HepG2 (cell line): ENCODE data around the gene MIB2. TPM values are rescaled to one million over a fixed set of nuclear protein-coding genes. Genes with fewer than 3 reads are reported as not detected.

Source experiments
- ATAC-seq: fragments of 200-7000 bp; cut with Tn5 transposase; 3 replicates; pipeline ENCODE4 v1.9.1; 2020; ENCODE audit warnings: mild to moderate bottlenecking, moderate library complexity
- BruUV-seq: library from RNA; stranded (reverse); fragments of 400-500 nt; replicated peaks from 2 replicates; lab custom pipeline; 2021; lab: Mats Ljungman, UMichigan
- CTCF ChIA-PET: fragments of 300-600 bp; formaldehyde crosslinking; extraction: SDS; loops from one replicate; lab custom pipeline; 2021; ENCODE audit warnings: low total read pairs, inconsistent platforms, low intra/inter-chr PET ratio; lab: Yijun Ruan, JAX
- POLR2A ChIA-PET: fragments of 350-600 bp; sonication (Branson Sonifier 250); formaldehyde crosslinking; loops from one replicate; lab custom pipeline; 2020; ENCODE audit warnings: antibody characterized with exemption, inconsistent platforms; lab: Yijun Ruan, JAX
- DNase-seq: peaks from one replicate; pipeline ENCODE4 v3.0.0-alpha.2; 2015; ENCODE audit warnings: low spot score
- FAIRE-seq: peaks from 3 replicates; lab custom pipeline; 2011; peaks lifted over from hg19 to GRCh38; lab: Jason Lieb, UNC
- H2AFZ ChIP-seq: one replicate; pipeline ENCODE4 v1.6.1; 2011; ENCODE audit warnings: low read length, inconsistent platforms
- H3K27ac ChIP-seq: fragments of 300-600 bp; 3 replicates; pipeline ENCODE4 v1.8.0; 2011; ENCODE audit warnings: mixed run types, mild to moderate bottlenecking, mixed read lengths, low read length, inconsistent platforms; ENCODE audit not compliant: insufficient read depth; ENCODE audit errors: extremely low read length
- H3K27me3 ChIP-seq, 2 experiments: fragments of 200-600 bp in 1 of 2; 2 replicates in 1 of 2; 3 replicates in 1 of 2; pipeline versions ENCODE4 v1.6.0 to v1.8.0; 2011; ENCODE audit warnings: low read length in 2 of 2, mild to moderate bottlenecking in 2 of 2, moderate library complexity in 2 of 2, inconsistent platforms in 1 of 2; ENCODE audit not compliant: insufficient read depth in 2 of 2, control insufficient read depth in 1 of 2
- H3K36me3 ChIP-seq, 2 experiments: fragments of 200-600 bp in 1 of 2; replicated peaks in 1 of 2; 2 replicates in 1 of 2; 3 replicates in 1 of 2; pipeline versions ENCODE4 v1.5.1 to v1.8.0; 2011; ENCODE audit warnings: low read length in 2 of 2, inconsistent platforms in 1 of 2; ENCODE audit not compliant: insufficient read depth in 2 of 2, control insufficient read depth in 1 of 2
- H3K4me1 ChIP-seq: 2 replicates; pipeline ENCODE4 v1.5.1; 2012; ENCODE audit warnings: low read length, inconsistent platforms; ENCODE audit not compliant: insufficient read depth
- H3K4me2 ChIP-seq: 2 replicates; pipeline ENCODE4 v1.6.0; 2011; ENCODE audit warnings: low read depth, low read length, inconsistent platforms
- H3K4me3 ChIP-seq, 3 experiments: fragments of 200-600 bp in 1 of 3; sonication (generic), shearing (Covaris generic) in 1 of 3; replicated peaks in 1 of 3; 2 replicates each; pipeline ENCODE4 v1.5.1; 2011 to 2016; ENCODE audit warnings: low read length in 3 of 3, inconsistent platforms in 2 of 3, low read depth in 2 of 3, mild to moderate bottlenecking in 2 of 3, control low read depth in 1 of 3, mixed read lengths in 1 of 3; ENCODE audit not compliant: insufficient read depth in 1 of 3
- H3K79me2 ChIP-seq: one replicate; pipeline ENCODE4 v1.6.1; 2011; ENCODE audit warnings: low read length, inconsistent platforms; ENCODE audit not compliant: insufficient read depth
- H3K9ac ChIP-seq: 2 replicates; pipeline ENCODE4 v1.6.0; 2011; ENCODE audit warnings: mild to moderate bottlenecking, low read depth, low read length, inconsistent platforms; ENCODE audit not compliant: insufficient read depth
- H3K9me3 ChIP-seq: 2 replicates; pipeline ENCODE4 v1.5.1; 2012; ENCODE audit warnings: mild to moderate bottlenecking, low read length
- H4K20me1 ChIP-seq: 2 replicates; pipeline ENCODE4 v1.6.0; 2011; ENCODE audit warnings: inconsistent platforms, mild to moderate bottlenecking, low read length, moderate library complexity; ENCODE audit not compliant: insufficient read depth
- MYC ChIP-seq: sonication (generic); formaldehyde crosslinking; IDR thresholded peaks from 2 replicates; pipeline ENCODE4 v1.9.0; 2021; ENCODE audit warnings: missing genetic modification reagents, borderline replicate concordance
- NFYB ChIP-seq: sonication (generic); formaldehyde crosslinking; IDR thresholded peaks from 2 replicates; pipeline ENCODE4 v1.4.0; 2020; ENCODE audit warnings: missing genetic modification reagents
- SNAI1 ChIP-seq: sonication (generic); formaldehyde crosslinking; IDR thresholded peaks from 2 replicates; pipeline ENCODE4 v1.5.0; 2020; ENCODE audit warnings: mild to moderate bottlenecking, missing genetic modification reagents, borderline replicate concordance
- ZNF281 ChIP-seq: sonication (generic); formaldehyde crosslinking; IDR thresholded peaks from 2 replicates; pipeline ENCODE4 v1.4.0; 2020; ENCODE audit warnings: missing genetic modification reagents, borderline replicate concordance
- ZNF512B ChIP-seq: sonication (generic); formaldehyde crosslinking; IDR thresholded peaks from 2 replicates; pipeline ENCODE4 v1.5.1; 2020; ENCODE audit warnings: missing genetic modification reagents, mild to moderate bottlenecking, borderline replicate concordance
- ZNF7 ChIP-seq: IDR thresholded peaks from 2 replicates; pipeline ENCODE4 v1.6.1; 2016; ENCODE audit warnings: missing biosample characterization, missing genetic modification reagents
- ZSCAN20 ChIP-seq: sonication (generic); formaldehyde crosslinking; IDR thresholded peaks from 2 replicates; pipeline ENCODE4 v1.4.0; 2020; ENCODE audit warnings: missing genetic modification reagents, mild to moderate bottlenecking, borderline replicate concordance
- WGBS: methylation state at CpG from one replicate; pipeline ENCODE4 v1.1.6; 2017; ENCODE audit warnings: low lambda C conversion rate; 5-methylcytosine and 5-hydroxymethylcytosine counted together
- in situ Hi-C: cut with HindIII; loops from 2 replicates; pipeline ENCODE4 v1.10.0; 2017; ENCODE audit warnings: low pct_unique_long_range_greater_than_20kb; ENCODE audit not compliant: extremely low pct_ligation_motif_present
- intact Hi-C: fragments of 100-400 bp; cut with micrococcal nuclease; formaldehyde crosslinking; loops from one replicate; pipeline ENCODE4 v1.10.0; 2022; ENCODE audit not compliant: unreplicated experiment
- polyA plus RNA-seq, 8 experiments: library from polyadenylated mRNA; depleted of rRNA in 3 of 8; stranded (reverse) in 7 of 8; unstranded in 1 of 8; fragments of >200 nt; fragmentation: Illumina TruSeq in 4 of 8; extraction: Trizol in 4 of 8; gene quantifications; 2 replicates each; pipeline versions ENCODE4 v1.2.1 to v1.2.3, GENCODE V29; 2011 to 2016; ENCODE audit warnings: low read depth in 4 of 8, missing spikeins in 1 of 8, mixed read lengths in 1 of 8; ENCODE audit not compliant: insufficient read depth in 1 of 8
- total RNA-seq, 5 experiments: library from RNA; depleted of rRNA; stranded (reverse); fragments of >200 nt; fragmentation: Illumina TruSeq; extraction: Trizol; gene quantifications; 2 replicates each; pipeline ENCODE4 v1.2.3, GENCODE V29; 2016; ENCODE audit warnings: low read depth in 1 of 5

MIB2 gene
- total and polyA plus RNA-seq, 2 of the 13 experiments (the other 11 are each of a cell fraction or from before 2014, with no cell fraction given), result 19.9 to 30.4 TPM

DNA sequence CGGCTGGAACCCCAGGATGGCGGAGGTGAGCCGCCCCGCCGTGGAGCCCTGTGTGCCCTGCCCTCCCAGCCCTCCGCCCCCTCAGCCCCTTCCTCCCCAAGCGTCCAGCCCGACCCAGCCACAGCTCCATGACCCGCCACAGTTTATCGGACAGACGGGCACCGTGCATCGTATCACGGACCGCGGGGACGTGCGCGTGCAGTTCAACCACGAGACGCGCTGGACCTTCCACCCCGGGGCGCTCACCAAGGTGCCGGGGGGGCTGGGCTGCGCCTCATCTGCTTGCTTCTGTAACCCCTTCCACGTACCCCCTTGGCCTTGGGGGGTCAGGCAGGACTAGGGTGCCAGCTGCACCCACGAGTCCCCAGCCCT, 10.1 kb downstream of the MIB2 start:
- H3K36me3 ChIP-seq, result peaks cover 0 to 2% of the 10 kb centered on the region in 2 experiments; a peak in 1 of 5 replicates
- no peak for DNase-seq
- TF ChIP-seq SNAI1 (CRISPR knock-in tag) (no peak), MYC (CRISPR knock-in tag) (no peak), NFYB (CRISPR knock-in tag) (no peak), ZNF7 (no peak), ZSCAN20 (no peak)
- TF ChIP-seq, all 625 proteins: peak for 0
- no peaks in the 10 kb centered on the region for H4K20me1 ChIP-seq
- H3K27me3 ChIP-seq, result no peaks in the 10 kb centered on the region
- no peaks in the 10 kb centered on the region for H3K79me2 ChIP-seq
- no peaks in the 10 kb centered on the region for H3K4me1 ChIP-seq
- no peak overlapping the region for H3K27ac ChIP-seq
- no peak overlapping the region for H3K4me3 ChIP-seq
- in situ Hi-C loops, result no loop called here
- H3K9ac ChIP-seq, result no peak overlapping the region
- over 99% methylated on average over 26 of the region's 28 CpGs for WGBS
- no TSS peak for BruUV-seq
- FAIRE-seq (no peak), ATAC-seq (no peak)
- H3K9me3 ChIP-seq, result no peaks in the 10 kb centered on the region
- no peak overlapping the region for H3K4me2 ChIP-seq
- intact Hi-C loops, result no loop called here
- H2AFZ ChIP-seq, result no peak overlapping the region
- ChIA-PET CTCF (no interaction called here), POLR2A (no interaction called here)

- no peaks in the 10 kb centered on the region for H3K79me2 ChIP-seq
- BruUV-seq, result no TSS peak
- H3K4me3 ChIP-seq, result no peak overlapping the region
- ATAC-seq (no peak), FAIRE-seq (no peak)
- in situ Hi-C loops, result no loop called here
- no peaks in the 10 kb centered on the region for H3K4me1 ChIP-seq
- no peaks in the 10 kb centered on the region for H3K27me3 ChIP-seq
- 92% methylated on average over 7 of the region's 8 CpGs for WGBS
- no peak overlapping the region for H3K27ac ChIP-seq
- CTCF ChIA-PET, result no interaction called here
- H3K36me3 ChIP-seq, result peaks cover 0 to 2% of the 10 kb centered on the region in 2 experiments; a peak in 1 of 5 replicates
- no peaks in the 10 kb centered on the region for H4K20me1 ChIP-seq
- no peak overlapping the region for H3K9ac ChIP-seq
- TF ChIP-seq ZNF512B (no peak), ZNF281 (no peak)
- TF ChIP-seq, all 625 proteins: peak for 0
- no peak for DNase-seq
- intact Hi-C loops, result no loop called here
- Histone ChIP-seq H3K9me3 (no peaks in the 10 kb centered on the region), H3K4me2 (no peak overlapping the region), H2AFZ (no peak overlapping the region)
- POLR2A ChIA-PET, result no interaction called here
These were observed 10.5 kb downstream of the MIB2 start for GRCh38 chr1:1625824-1626206.
